Stimulated activated CD4-positive, alpha-beta T cell treated with anti-CD3 and anti-CD28 coated beads, TNF-alpha, amount 100 ng/mL, for 1 hour (primary cell): ENCODE results near the gene NUBPL.
A peak's percentile ranks its signal among the peaks of the same experiment; 100 is the strongest.

Experiments
- DNase-seq, 3 donors: peaks; one replicate each; pipeline ENCODE4 v3.0.0-alpha.2; 2020; ENCODE audit warnings: low read depth in 3 of 3, low spot score in 1 of 3

NUBPL gene, protein sequence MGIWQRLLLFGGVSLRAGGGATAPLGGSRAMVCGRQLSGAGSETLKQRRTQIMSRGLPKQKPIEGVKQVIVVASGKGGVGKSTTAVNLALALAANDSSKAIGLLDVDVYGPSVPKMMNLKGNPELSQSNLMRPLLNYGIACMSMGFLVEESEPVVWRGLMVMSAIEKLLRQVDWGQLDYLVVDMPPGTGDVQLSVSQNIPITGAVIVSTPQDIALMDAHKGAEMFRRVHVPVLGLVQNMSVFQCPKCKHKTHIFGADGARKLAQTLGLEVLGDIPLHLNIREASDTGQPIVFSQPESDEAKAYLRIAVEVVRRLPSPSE

DNA sequence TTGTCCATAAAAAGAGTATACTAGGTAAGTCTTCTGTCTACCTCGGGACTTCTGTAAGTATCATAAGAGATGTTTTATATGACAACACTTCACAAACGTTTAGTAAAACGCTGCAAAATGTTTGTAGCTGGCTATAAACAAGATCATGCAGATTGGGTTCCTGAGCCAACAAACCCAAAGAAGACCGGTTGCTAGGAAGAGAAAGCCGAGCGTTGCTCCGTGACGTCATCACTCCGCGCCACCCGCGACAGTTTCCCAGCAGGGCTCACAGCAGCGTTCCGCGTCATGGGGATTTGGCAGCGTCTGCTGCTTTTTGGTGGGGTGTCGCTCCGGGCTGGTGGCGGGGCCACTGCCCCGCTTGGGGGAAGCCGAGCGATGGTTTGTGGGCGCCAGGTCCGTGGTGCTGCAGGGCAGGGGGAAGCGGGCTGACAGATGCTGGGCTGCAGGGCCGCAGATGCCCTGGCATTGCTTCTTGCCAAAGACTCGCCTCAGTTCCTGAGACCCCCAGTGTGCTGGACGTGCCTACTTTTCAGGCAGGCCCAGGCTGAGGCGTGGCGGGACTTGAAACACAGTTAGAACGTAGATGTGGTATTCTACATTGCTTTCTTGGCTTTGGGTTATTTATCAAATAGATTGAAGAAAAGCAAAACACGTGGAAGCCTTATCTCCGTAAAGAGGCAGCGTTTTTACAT is at the start of gene NUBPL:
TSS of gene NUBPL (plus strand) at position 250 of the 692 bp plus-strand sequence. CDS start at position 286, 36 bp downstream.
- peak; percentile 90 to 94 (median 93) for DNase-seq

DNA sequence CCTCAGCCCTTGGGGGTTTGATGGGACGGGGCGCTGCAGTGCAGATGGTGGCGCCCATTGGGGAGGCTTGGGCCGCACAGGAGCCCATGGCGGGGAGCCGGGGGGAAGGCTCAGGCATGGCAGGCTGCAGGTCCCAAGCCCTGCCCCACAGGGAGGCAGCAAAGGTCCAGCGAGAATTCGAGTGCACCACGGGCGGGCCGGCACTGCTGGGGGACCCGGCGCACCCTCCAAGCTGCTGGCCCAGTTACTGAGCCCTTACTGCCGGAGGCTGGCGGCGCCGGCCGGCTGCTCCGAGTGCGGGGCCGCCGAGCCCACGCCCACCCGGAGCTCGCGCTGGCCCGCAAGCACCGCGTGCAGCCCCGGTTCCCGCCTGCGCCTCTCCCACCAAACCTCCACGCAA is 34.1 kb upstream of the NUBPL start:
- DNase-seq, result no peak

DNA sequence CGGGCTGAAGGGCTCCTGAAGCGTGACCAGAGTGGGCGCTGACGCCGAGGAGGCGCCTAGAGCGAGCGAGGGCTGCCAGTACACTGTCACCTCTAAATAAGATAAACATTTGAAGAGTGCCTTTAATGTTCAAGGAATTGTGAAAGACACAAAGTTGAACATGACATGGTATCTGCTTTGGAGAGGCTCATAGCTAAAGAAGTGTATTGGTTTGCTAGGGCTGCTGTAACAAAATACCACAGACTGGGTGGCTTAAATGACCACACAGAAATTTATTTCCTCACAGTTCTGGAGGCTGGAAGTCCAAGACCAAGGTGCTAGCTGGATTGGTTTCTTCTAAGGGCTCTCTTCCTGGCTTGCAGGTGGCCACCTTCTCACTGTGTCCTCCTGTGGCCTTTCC is 33.7 kb upstream of the NUBPL start:
- no peak for DNase-seq

DNA sequence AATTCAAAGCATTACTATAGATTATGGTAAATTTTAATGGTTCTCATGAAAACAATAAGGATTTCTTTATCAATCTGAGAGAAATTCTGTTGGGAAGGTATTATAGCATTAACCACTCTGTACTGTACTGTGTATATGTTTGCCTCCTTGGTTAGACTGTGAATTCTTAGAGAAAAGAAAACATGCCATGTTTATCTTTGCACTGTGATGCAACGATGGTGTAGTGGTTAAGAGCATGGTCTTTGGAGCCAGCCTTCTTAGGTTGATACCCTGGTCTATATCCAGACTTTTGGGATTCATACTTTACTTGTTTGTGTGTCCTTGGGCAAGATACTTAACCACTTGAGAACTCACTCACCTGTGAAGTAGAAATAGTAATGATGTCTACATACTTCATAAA is 32.2 kb upstream of the NUBPL start:
- no peak for DNase-seq

DNA sequence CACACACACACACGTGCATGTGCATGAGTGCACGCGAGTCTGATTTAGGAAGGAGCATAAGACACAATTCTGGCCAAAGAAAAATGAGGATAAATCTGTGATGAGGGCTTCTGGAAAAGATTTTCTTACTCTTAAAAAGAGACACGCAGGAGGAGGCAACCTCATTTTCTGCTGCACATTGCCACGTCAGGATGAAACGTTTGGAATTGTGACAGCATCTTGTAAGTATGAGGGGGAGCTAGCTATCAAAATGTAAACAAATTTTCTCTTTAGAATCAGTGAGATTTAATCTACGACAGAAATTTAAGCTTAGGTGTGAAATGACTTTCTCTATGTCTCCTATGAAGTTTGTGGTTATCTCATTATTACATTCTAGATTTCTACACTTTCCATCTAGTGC is 31.1 kb upstream of the NUBPL start:
- no peak for DNase-seq

DNA sequence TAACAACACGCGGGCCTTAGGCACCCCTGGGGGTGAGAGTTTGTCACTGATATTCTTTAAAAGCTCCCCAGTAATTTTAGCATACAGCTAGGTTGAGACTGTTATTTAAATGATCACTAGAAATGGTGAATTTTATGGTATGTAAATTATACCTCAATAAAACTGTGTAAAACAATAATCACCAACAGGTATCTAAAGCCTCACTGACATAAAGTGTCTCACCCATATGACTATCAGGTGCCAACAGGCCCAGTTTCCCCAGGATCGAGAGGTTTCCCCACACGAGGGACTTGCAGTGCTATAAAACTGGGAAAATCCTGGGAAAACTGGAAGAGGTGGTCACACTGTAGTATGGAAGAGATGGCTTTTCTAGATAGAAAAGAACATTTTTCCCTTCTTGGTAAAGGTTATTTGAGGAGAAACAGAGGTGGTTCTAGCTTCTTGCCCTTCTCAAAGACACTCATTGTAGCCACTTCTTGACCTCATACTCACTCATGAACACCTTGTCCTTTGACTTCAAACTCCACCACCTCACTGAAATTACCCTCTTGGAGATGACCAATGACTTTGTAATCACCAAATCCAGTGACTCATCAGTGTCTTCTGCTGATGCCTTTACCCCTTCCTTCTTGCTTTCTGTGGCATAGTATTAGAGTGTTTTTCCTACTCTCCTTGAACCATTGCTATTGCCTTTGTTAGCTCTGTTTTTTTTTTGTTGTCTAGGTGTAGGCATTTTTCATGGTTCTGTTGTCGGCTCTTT is 24.8 kb upstream of the NUBPL start:
- no peak for DNase-seq

DNA sequence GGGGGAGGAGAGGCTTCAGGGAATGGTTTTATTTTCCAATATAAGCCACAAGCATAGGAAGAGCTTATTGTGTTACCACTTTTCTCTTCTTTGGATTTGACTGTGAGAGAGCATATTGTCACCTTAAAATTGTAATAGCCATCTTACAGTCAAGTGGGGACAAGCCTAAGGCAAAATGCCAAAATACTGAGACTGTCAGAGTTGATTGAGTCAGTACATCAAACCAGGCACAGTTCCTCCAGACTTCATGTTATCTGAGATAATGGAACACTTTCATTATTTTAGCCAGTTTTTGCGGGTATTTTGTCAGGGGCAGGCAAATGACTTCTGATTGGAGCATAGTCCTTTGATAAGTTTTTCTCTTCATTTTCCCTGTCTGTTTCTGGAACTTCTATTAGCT is 19.5 kb upstream of the NUBPL start:
- no peak for DNase-seq

DNA sequence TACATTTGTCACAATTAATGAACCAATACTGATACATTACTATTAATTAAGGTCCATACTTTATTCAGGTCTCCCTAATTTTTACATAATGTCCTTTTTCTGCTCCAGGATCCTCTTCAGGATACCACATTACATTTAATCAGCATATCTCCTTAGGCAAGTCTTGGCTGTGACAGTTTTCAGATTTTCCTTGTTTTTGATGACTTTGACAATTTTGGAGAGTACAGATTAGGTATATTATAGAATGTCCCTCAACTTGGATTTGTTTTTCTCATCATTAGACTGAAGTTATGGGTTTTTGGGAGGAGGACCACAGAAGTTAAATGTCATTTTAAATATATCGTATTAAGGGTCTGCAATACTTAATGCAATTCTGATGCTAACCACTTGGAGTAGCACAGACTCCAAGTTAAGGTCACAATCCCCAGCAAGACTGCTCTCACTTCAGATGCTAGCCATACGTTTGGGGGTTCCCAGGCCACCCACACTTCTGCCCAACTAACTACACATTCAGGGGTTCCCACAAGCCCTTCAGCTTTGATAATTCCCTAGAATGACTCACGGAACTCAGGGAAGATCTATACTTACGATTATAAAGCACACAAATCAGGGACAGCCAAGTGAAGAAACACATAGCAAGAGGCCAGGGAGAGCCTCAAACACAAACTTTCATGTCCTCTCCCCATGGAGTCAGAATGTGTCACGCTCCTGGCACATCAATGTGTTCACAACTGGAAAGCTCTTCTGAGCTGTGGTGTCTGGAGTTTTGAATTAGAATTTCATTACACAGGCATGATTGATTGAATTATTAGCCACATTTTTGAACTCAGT is 17.0 kb upstream of the NUBPL start:
- no peak for DNase-seq

DNA sequence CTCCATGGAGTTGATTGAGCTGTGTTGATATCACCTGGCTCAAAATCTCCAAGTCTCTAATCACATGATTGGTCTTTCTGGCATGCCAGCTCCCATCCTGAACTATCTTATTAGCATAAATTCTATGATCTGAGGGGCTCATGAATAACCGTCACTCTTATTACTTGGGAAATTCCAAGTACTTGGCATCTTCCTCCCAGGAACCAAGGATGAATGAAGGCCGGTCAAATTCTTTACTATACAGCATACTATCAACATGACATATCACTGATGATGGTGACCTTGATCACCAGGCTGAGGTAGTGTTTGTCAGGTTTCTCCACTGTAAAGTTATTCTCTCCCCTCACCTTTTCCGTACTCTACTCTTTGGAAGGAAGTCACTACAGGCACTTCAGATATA is 16.4 kb upstream of the NUBPL start:
- no peak for DNase-seq

DNA sequence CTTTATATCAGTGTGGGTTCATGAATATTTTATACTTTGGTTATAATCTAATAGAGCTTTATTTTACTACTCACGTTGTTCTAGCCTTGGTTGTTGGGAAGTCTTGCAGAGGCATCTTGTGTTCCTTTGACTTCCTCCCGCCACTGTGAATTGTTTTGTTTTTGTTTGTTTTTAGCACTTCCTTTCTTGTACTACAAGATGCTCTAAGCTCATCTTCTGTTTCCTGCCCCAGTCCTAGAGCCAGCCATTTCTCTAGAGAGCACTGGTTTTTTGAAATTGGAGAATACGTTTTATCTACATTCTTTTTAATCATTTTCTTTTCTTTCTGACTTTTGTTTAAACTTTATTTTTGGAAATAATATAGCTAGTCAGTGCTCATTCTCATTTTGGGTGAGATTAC is 15.9 kb upstream of the NUBPL start:
- DNase-seq, result no peak

DNA sequence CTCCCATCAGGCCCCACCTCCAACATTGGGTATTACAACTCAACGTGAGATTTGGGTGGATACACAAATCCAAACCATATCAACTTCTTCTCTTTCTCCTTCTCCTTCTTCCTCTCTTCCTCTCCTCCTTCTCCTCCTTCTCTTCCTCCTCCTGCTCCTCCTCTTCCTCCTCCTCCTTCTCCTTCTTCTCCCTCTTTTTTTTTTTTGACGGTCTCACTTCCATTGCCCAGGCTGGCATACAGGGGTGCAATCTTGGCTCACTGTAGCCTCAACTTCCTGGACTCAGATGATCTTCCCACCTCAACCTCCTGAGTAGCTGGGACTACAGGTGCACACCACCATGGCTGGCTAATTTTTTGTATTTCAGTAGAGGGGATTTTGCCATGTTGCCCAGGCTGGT is 11.4 kb upstream of the NUBPL start:
- no peak for DNase-seq

DNA sequence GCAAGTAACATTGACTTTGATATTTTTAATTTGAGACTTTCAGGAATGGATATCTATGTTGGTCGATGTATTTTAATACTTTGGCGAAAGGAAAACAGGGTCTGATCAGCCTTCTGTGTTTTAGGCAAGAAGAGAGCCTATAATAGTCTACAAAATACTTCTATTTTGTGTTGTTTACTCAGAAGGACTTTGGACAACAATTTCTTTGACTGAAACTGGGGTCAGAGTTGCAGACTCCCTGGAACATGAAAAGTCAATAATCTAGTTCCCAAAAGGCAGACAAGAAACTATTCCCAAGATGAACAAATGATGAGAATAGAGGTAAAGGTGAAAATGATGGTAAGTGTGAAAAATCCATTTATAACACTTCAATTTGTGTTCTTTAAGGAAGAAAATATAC is 10.6 kb upstream of the NUBPL start:
- DNase-seq, result no peak

DNA sequence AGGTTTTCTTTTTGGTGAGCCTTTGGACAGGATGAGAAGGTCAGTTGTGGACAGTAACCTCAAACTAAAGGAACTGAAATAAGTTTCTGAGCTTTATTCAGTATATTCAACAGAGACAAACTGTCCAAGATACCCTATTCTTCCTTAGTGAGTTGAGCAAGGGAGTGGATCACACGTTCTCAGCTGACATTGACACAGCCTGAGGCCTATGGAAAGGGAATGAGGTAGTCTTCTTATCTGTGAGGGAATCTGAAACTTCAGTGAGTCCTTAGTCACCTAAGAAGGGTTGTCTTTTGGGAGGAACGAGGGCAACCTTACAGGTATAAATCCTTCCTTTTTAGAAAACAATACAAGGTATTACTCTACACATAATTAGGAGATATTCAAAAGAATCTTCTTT is 5.0 kb upstream of the NUBPL start:
- DNase-seq, result no peak

DNA sequence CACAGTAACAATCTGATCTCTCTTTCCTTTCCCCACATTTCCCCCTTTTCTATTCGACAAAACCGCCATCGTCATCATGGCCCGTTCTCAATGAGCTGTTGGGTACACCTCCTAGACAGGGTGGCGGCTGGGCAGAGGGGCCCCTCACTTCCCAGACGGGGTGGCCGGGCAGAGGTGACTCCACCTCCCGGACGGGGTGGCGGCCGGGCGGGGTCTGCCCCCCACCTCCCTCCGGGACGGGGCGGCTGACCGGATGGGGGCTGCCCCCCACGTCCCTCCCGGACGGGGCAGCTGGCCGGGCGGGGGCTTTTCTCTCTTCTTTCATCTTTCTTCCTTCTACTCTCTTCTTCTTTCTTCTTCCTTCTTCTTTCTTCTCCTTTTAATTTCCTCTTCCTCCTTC is 1.3 kb upstream of the NUBPL start:
- DNase-seq, result no peak

DNA sequence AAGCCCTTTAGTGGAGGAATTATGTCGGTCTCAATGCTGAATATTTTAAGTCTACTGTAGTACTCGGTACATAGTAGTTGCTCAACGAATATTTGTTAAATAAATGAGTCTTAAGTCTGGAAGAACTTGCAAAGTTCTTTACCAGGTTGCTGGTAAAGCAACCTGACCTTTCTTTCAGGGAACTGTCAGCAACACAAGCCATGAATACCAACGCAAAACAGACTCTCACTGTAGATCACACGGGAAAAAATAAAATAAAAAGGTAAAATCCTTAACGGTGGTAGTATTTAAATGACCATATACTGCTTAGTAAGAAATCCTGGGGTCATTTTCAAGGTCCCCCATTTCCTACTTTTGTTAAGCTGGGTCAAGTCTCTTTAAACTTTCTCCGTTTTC is 447 bp upstream of the NUBPL start:
- no peak for DNase-seq

DNA sequence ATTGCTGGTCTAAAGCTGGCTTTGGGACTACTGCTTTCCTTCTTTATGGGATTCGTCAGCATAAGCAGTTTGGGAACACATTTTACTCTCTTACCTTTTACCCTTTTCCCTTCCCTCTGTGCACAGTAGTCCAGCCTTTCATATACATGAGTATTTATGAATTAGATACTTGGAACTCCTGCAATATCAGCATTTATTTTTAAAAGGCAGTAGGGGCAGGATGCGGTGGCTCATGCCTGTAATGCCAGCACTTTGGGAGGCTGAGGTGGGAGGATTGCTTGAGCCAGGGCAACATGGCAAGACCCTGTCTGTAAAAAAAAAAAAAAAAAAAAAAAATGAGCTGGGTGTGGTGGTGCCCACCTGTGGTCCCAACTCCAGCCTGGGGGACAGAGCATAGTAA is 3.0 kb downstream of the NUBPL start:
- no peak for DNase-seq

DNA sequence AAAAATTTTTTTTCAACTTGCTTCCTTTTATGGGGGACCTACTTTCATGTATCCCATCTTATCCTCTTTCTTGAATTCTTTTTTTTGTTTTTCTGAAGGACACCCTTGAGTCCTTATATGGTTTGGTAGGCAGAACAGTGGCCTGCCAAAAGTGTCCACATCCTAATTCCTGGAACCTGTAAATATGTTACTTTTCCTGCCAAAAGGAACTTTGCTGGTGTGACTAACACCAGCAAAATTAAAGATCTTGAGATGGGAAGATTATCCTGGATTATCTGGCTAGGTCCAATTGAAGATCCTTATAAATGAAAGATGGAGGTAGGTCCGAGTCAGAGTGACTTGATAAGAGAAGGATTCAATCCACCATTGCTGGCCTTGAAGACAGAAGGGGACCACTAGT is 5.3 kb downstream of the NUBPL start:
- DNase-seq, result no peak

DNA sequence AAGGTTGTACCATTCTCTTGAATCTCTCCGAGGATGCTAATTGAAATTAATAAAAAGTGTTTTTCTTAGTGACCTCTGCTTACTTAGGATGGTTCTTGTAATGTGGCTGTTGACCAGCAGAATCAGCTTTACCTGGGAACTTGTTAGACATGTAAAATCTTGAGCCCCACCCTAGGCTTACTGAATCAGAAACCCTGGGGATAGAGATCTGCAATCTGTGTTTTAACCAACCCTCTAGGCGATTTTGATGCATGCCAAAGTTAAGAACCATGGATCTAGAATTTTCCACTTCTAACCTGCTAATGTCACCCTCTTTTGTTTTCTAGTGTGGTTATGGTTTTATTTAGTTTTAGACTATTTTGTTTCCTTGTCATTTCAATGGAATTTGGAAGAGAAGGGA is 6.5 kb downstream of the NUBPL start:
- no peak for DNase-seq

DNA sequence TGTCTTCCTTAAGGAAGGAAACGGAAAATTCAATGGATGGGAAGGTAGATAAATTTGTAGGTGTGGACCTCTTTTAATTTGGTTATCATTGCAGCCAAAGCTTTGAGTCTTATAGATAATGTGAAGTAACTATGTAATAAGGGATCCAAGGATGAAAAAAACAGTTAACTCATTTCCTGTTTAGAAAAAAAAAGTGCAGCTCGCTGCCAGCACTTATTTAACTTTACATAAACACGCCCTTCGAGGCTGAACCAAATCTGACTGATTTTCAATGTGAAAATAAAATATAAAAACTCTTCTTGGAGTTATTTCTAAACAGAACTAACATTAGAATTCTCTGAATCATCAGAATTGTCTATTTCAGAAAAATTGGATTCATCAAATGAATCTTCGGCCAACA is 7.0 kb downstream of the NUBPL start:
- DNase-seq, result no peak

DNA sequence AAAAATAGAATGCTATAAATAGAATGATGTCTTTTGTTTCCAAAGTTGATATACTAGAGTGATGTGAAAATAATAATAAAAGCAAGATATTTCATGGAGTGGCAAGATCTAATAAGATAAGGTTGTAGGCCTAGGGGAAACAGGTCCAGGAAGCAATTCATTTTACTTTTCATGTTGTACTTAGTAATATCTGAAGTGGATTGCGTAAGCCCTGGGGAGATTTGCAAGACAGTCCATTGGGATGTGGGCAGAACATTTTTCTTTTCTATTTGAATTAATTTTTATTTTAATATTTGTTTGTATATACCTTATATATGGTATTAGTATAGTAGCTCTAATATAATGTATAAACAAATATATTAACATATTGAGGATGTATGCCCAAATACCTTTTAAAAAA is 7.5 kb downstream of the NUBPL start:
- no peak for DNase-seq

DNA sequence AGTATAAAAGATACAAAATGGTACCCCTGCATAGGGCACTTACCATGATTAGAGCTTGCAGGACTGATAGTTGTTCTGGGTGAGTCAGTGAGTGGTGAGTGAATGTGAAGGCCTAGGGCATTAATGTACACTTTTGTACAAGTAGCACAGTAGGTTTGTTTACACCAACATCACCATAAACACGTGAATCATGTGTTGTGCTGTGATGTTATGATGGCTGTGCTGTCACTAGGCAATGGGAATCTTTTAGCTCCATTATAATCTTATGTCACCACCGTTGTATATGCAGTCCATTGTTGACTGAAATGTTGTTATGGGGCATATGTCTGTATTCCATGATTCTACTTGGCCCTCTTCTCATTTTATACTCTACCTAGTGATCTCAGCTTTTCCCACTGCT is 11.8 kb downstream of the NUBPL start:
- DNase-seq, result no peak
